CD14-positive monocyte (primary cell): ENCODE measurements around the gene PCP4. TPM values are rescaled to one million over a fixed set of nuclear protein-coding genes. Genes with fewer than 3 reads are reported as not detected.

Experiments used
- DNase-seq, 3 donors: peaks; one replicate each; pipeline ENCODE4 v3.0.0-alpha.2; 2011 to 2022
- H2AFZ ChIP-seq: 2 replicates; pipeline ENCODE4 v1.6.0; 2012; ENCODE audit warnings: mild to moderate bottlenecking, low read depth, low read length, inconsistent platforms; ENCODE audit not compliant: insufficient read depth, poor library complexity, severe bottlenecking
- H3K27ac ChIP-seq, 2 donors: 1 replicate in 1 of 2; 2 replicates in 1 of 2; pipeline ENCODE4 v1.5.1; 2012 to 2013; ENCODE audit warnings: low read length in 2 of 2, control low read depth in 1 of 2, inconsistent platforms in 1 of 2, low read depth in 1 of 2, mild to moderate bottlenecking in 1 of 2
- H3K27me3 ChIP-seq, 2 donors: one replicate each; pipeline versions ENCODE4 v1.6.0 to v1.6.1; 2011 to 2013; ENCODE audit warnings: low read length in 2 of 2; ENCODE audit not compliant: control insufficient read depth in 2 of 2, insufficient read depth in 2 of 2
- H3K36me3 ChIP-seq, 2 donors: replicated peaks in 1 of 2; 1 replicate in 1 of 2; 2 replicates in 1 of 2; pipeline versions ENCODE4 v1.5.1 to v1.6.1; 2012 to 2013; ENCODE audit warnings: low read length in 2 of 2, control low read depth in 1 of 2, inconsistent platforms in 1 of 2, mild to moderate bottlenecking in 1 of 2; ENCODE audit not compliant: insufficient read depth in 2 of 2, control insufficient read depth in 1 of 2
- H3K4me1 ChIP-seq, 2 donors: 1 replicate in 1 of 2; 2 replicates in 1 of 2; pipeline versions ENCODE4 v1.5.1 to v1.6.1; 2012 to 2013; ENCODE audit warnings: low read length in 2 of 2, control low read depth in 1 of 2, inconsistent platforms in 1 of 2, mild to moderate bottlenecking in 1 of 2, moderate library complexity in 1 of 2; ENCODE audit not compliant: insufficient read depth in 2 of 2, control insufficient read depth in 1 of 2
- H3K4me2 ChIP-seq: replicated peaks from 2 replicates; pipeline ENCODE3; 2012; ENCODE audit warnings: low read length, moderate library complexity, mild to moderate bottlenecking; ENCODE audit not compliant: poor library complexity, severe bottlenecking; ENCODE audit errors: extremely low read depth
- H3K4me3 ChIP-seq, 3 experiments: fragments of 200-600 bp in 1 of 3; sonication (generic) in 1 of 3; replicated peaks in 1 of 3; 1 replicate in 2 of 3; 2 replicates in 1 of 3; pipeline ENCODE4 v1.5.1; 2011 to 2013; ENCODE audit warnings: low read length in 3 of 3, mild to moderate bottlenecking in 3 of 3, control low read depth in 2 of 3, low read depth in 2 of 3, inconsistent platforms in 1 of 3, moderate library complexity in 1 of 3
- H3K79me2 ChIP-seq: 2 replicates; pipeline ENCODE4 v1.6.0; 2012; ENCODE audit warnings: mild to moderate bottlenecking, control low read depth, inconsistent platforms, low read length, moderate library complexity; ENCODE audit not compliant: insufficient read depth
- H3K9ac ChIP-seq: 2 replicates; pipeline ENCODE4 v1.6.0; 2017; ENCODE audit warnings: low read length, mild to moderate bottlenecking; ENCODE audit not compliant: insufficient read depth, poor library complexity, severe bottlenecking
- H3K9me3 ChIP-seq, 2 donors: replicated peaks in 1 of 2; 1 replicate in 1 of 2; 2 replicates in 1 of 2; pipeline versions ENCODE4 v1.5.1 to v1.6.1; 2012 to 2013; ENCODE audit warnings: low read length in 2 of 2, control low read depth in 1 of 2; ENCODE audit not compliant: control insufficient read depth in 1 of 2, insufficient read depth in 1 of 2
- H4K20me1 ChIP-seq: 2 replicates; pipeline ENCODE4 v1.6.0; 2012; ENCODE audit warnings: mild to moderate bottlenecking, low read length, control low read depth, moderate library complexity; ENCODE audit not compliant: insufficient read depth
- H3K27ac Mint-ChIP-seq, 7 donors: one replicate each; pipeline ENCODE4 v1.8.0; 2020; ENCODE audit warnings: mild to moderate bottlenecking in 7 of 7, mixed read lengths in 7 of 7, moderate library complexity in 6 of 7, inconsistent platforms in 2 of 7
- H3K27me3 Mint-ChIP-seq, 3 donors: one replicate each; pipeline ENCODE4 v1.8.0; 2021 to 2022; ENCODE audit warnings: low read depth in 3 of 3, mild to moderate bottlenecking in 3 of 3, mixed read lengths in 3 of 3, moderate library complexity in 3 of 3, inconsistent platforms in 1 of 3
- H3K36me3 Mint-ChIP-seq, 2 donors: one replicate each; pipeline ENCODE4 v1.8.0; 2020; ENCODE audit warnings: mixed read lengths in 2 of 2, inconsistent platforms in 1 of 2, mild to moderate bottlenecking in 1 of 2
- H3K4me1 Mint-ChIP-seq: one replicate; pipeline ENCODE4 v1.8.0; 2020; ENCODE audit warnings: mild to moderate bottlenecking, mixed read lengths
- H3K4me3 Mint-ChIP-seq, 2 donors: one replicate each; pipeline ENCODE4 v1.8.0; 2020; ENCODE audit warnings: mild to moderate bottlenecking in 2 of 2, mixed read lengths in 2 of 2, moderate library complexity in 1 of 2
- H3K9me3 Mint-ChIP-seq, 7 donors: one replicate each; pipeline ENCODE4 v1.8.0; 2020 to 2022; ENCODE audit warnings: mixed read lengths in 7 of 7, mild to moderate bottlenecking in 6 of 7, moderate library complexity in 6 of 7, inconsistent platforms in 2 of 7
- CTCF ChIP-seq: fragments of 200-600 bp; IDR thresholded peaks from one replicate; pipeline ENCODE4 v1.8.0; 2022; ENCODE audit warnings: antibody characterized with exemption, mild to moderate bottlenecking
- WGBS: methylation state at CpG from one replicate; pipeline ENCODE4 v1.1.5; 2013; ENCODE audit warnings: missing lambda C conversion rate; ENCODE audit not compliant: insufficient coverage; 5-methylcytosine and 5-hydroxymethylcytosine counted together
- intact Hi-C, 2 donors: fragments of 100-400 bp; cut with micrococcal nuclease; formaldehyde crosslinking; loops; one replicate each; pipeline versions ENCODE4 v1.15.0 to v1.15.1; 2023
- polyA plus RNA-seq, 3 donors: library from polyadenylated mRNA; depleted of rRNA in 1 of 3; unstranded in 2 of 3; stranded (reverse) in 1 of 3; fragments of 300-500 nt in 2 of 3; fragments of >200 nt in 1 of 3; fragmentation: Illumina TruSeq in 2 of 3; gene quantifications; 1 replicate in 2 of 3; 2 replicates in 1 of 3; pipeline ENCODE4 v1.2.3, GENCODE V29; 2012 to 2021

Gene PCP4
- polyA plus RNA-seq, 3 donors, result not detected

GRCh38 chr21:39932335-39932734 lies 65.1 kb downstream of the PCP4 start:
- Mint-ChIP-seq H3K4me3 (no peak overlapping the region), H3K4me1 (no peaks in the 10 kb centered on the region), H3K27me3 (peaks cover 0 to 2% (median 1%) of the 10 kb centered on the region in 3 donors), H3K9me3 (peaks cover 0 to 12% (median 8%) of the 10 kb centered on the region in 7 donors), H3K27ac (no peak overlapping the region), H3K36me3 (no peaks in the 10 kb centered on the region)
- Histone ChIP-seq H3K9ac (no peak overlapping the region), H3K27ac (no peak overlapping the region), H3K79me2 (no peaks in the 10 kb centered on the region), H3K9me3 (no peaks in the 10 kb centered on the region), H3K36me3 (no peaks in the 10 kb centered on the region), H2AFZ (no peak overlapping the region), H3K27me3 (no peaks in the 10 kb centered on the region), H3K4me1 (no peaks in the 10 kb centered on the region), H4K20me1 (no peaks in the 10 kb centered on the region), H3K4me3 (no peak overlapping the region), H3K4me2 (no peak overlapping the region)
- DNase-seq, result no peak
- no CpG with 5 or more reads among the region's 1 CpG for WGBS
- intact Hi-C loops, result no loop called here
- no peak for TF ChIP-seq CTCF

GRCh38 chr21:39934895-39935294 lies 67.7 kb downstream of the PCP4 start:
- peaks cover 0 to 18% (median 9%) of the 10 kb centered on the region in 7 donors for H3K9me3 Mint-ChIP-seq
- WGBS, result 85% methylated on average over 2 of the region's 2 CpGs
- no peak overlapping the region for H3K27ac Mint-ChIP-seq

More at GRCh38 chr21:39934895-39935294, 67.7 kb downstream of the PCP4 start:
- Histone ChIP-seq H3K27ac (no peak overlapping the region), H4K20me1 (no peaks in the 10 kb centered on the region), H3K4me3 (no peak overlapping the region), H3K36me3 (no peaks in the 10 kb centered on the region), H3K4me2 (no peak overlapping the region), H3K27me3 (no peaks in the 10 kb centered on the region), H2AFZ (no peak overlapping the region), H3K9ac (no peak overlapping the region), H3K9me3 (no peaks in the 10 kb centered on the region), H3K4me1 (no peaks in the 10 kb centered on the region), H3K79me2 (no peaks in the 10 kb centered on the region)
- no peak for TF ChIP-seq CTCF
- intact Hi-C loops, result no loop called here
- Mint-ChIP-seq H3K4me1 (no peaks in the 10 kb centered on the region), H3K27me3 (peaks cover 0 to 2% (median 1%) of the 10 kb centered on the region in 3 donors), H3K4me3 (no peak overlapping the region), H3K36me3 (no peaks in the 10 kb centered on the region)
- no peak for DNase-seq
